Neural cell (in vitro differentiated cells): Measurements from ENCODE around the gene AK2. TPM values are rescaled to one million over a fixed set of nuclear protein-coding genes. Genes with fewer than 3 reads are reported as not detected.
"Not testable (repeated sequence)": the region's sequence is repeated elsewhere in the genome, so short reads cannot be mapped to it uniquely, and the experiment has no call there.

Experiments used
- H2AFZ ChIP-seq: fragments of 200-600, 300-800 bp; sonication (generic), shearing (Covaris generic); 2 replicates; pipeline ENCODE4 v1.6.0; 2014; ENCODE audit warnings: low read depth, mild to moderate bottlenecking, antibody characterized with exemption, low read length, moderate library complexity
- H3F3A ChIP-seq: fragments of 200-600 bp; shearing (Covaris generic); 2 replicates; pipeline ENCODE4 v1.6.1; 2016; ENCODE audit warnings: mild to moderate bottlenecking, moderate library complexity, mixed read lengths, antibody characterized with exemption, low read length; ENCODE audit not compliant: insufficient read depth, poor library complexity, severe bottlenecking
- H3K27ac ChIP-seq: fragments of 200-600, 300-800 bp; sonication (generic), shearing (Covaris generic); 2 replicates; pipeline ENCODE4 v1.5.1; 2014; ENCODE audit warnings: mild to moderate bottlenecking, low read length, moderate library complexity
- H3K27me3 ChIP-seq: fragments of 300-800, 200-600 bp; sonication (generic), shearing (Covaris generic); 2 replicates; pipeline ENCODE4 v1.6.0; 2014; ENCODE audit warnings: mild to moderate bottlenecking, low read depth, low read length, moderate library complexity; ENCODE audit not compliant: insufficient read depth
- H3K36me3 ChIP-seq: fragments of 300-800, 200-600 bp; sonication (generic), shearing (Covaris generic); 2 replicates; pipeline ENCODE4 v1.5.1; 2014; ENCODE audit warnings: mild to moderate bottlenecking, antibody characterized with exemption, low read length, moderate library complexity; ENCODE audit not compliant: insufficient read depth
- H3K4me2 ChIP-seq: fragments of 300-800, 200-600 bp; sonication (generic), shearing (Covaris generic); 2 replicates; pipeline ENCODE4 v1.6.0; 2014; ENCODE audit warnings: mild to moderate bottlenecking, low read length
- H3K4me3 ChIP-seq: fragments of 300-800, 200-600 bp; sonication (generic), shearing (Covaris generic); 2 replicates; pipeline ENCODE4 v1.5.1; 2014; ENCODE audit warnings: mild to moderate bottlenecking, low read length, moderate library complexity
- H3K79me2 ChIP-seq: fragments of 200-600 bp; shearing (Covaris generic); replicated peaks from 2 replicates; pipeline ENCODE4 v1.6.0; 2014; ENCODE audit warnings: mild to moderate bottlenecking, low read length, moderate library complexity; ENCODE audit not compliant: insufficient read depth
- H3K9ac ChIP-seq: fragments of 300-800, 200-600 bp; sonication (generic), shearing (Covaris generic); 2 replicates; pipeline ENCODE4 v1.6.1; 2016; ENCODE audit warnings: mild to moderate bottlenecking, low read length, mixed read lengths
- H3K9me2 ChIP-seq: fragments of 200-600 bp; shearing (Covaris generic); 2 replicates; pipeline ENCODE4 v1.6.1; 2016; ENCODE audit warnings: mild to moderate bottlenecking, low read length, mixed read lengths; ENCODE audit not compliant: insufficient read depth
- H3K9me3 ChIP-seq: fragments of 200-600, 300-800 bp; sonication (generic), shearing (Covaris generic); 2 replicates; pipeline ENCODE4 v1.6.1; 2016; ENCODE audit warnings: mild to moderate bottlenecking, mixed run types, low read length, moderate library complexity, mixed read lengths
- H4K20me1 ChIP-seq: fragments of 200-600 bp; shearing (Covaris generic); 2 replicates; pipeline ENCODE4 v1.6.1; 2016; ENCODE audit warnings: mild to moderate bottlenecking, mixed run types; ENCODE audit not compliant: insufficient read depth
- CTCF ChIP-seq: fragments of 450-650 bp; IDR thresholded peaks from 2 replicates; pipeline ENCODE4 v1.5.1; 2014; ENCODE audit warnings: antibody characterized with exemption, mild to moderate bottlenecking, moderate library complexity; ENCODE audit not compliant: poor library complexity, severe bottlenecking
- EP300 ChIP-seq: fragments of 450-650 bp; conservative IDR thresholded peaks from 2 replicates; pipeline ENCODE4 v1.6.1; 2014; ENCODE audit warnings: antibody characterized with exemption, mild to moderate bottlenecking, moderate library complexity; ENCODE audit not compliant: poor library complexity, severe bottlenecking
- EZH2 ChIP-seq: fragments of 200-600, 300-800 bp; shearing (Covaris generic), sonication (generic); IDR thresholded peaks from 2 replicates; pipeline ENCODE4 v1.6.1; 2014; ENCODE audit warnings: antibody characterized with exemption, low read length, borderline replicate concordance, mild to moderate bottlenecking; ENCODE audit not compliant: insufficient read depth, poor library complexity, severe bottlenecking
- MXI1 ChIP-seq: fragments of 450-650 bp; conservative IDR thresholded peaks from 2 replicates; pipeline ENCODE4 v1.6.1; 2014; ENCODE audit warnings: antibody characterized with exemption, mild to moderate bottlenecking; ENCODE audit not compliant: poor library complexity, severe bottlenecking
- POLR2AphosphoS5 ChIP-seq: IDR thresholded peaks from 2 replicates; pipeline ENCODE4 v1.6.1; 2012
- RAD21 ChIP-seq: fragments of 450-650 bp; conservative IDR thresholded peaks from 2 replicates; pipeline ENCODE4 v1.6.1; 2014; ENCODE audit warnings: antibody characterized with exemption, mild to moderate bottlenecking, moderate library complexity
- REST ChIP-seq: IDR thresholded peaks from 2 replicates; pipeline ENCODE4 v1.6.1; 2012; ENCODE audit warnings: borderline replicate concordance
- SMC3 ChIP-seq: fragments of 450-650 bp; conservative IDR thresholded peaks from 2 replicates; pipeline ENCODE4 v1.6.1; 2014; ENCODE audit warnings: antibody characterized with exemption, mild to moderate bottlenecking, moderate library complexity; ENCODE audit not compliant: poor library complexity
- TAF1 ChIP-seq: IDR thresholded peaks from 2 replicates; pipeline ENCODE4 v1.6.1; 2012; ENCODE audit warnings: low read depth
- polyA plus RNA-seq: library from polyadenylated mRNA; depleted of rRNA; stranded (reverse); fragments of >200 nt; gene quantifications from 2 replicates; pipeline ENCODE4 v1.2.3, GENCODE V29; 2014

AK2 gene
- polyA plus RNA-seq, 1 donor from 2014 or later = 107 TPM

- Histone ChIP-seq H2AFZ (no peak overlapping the region), H3K9ac (no peak overlapping the region), H3F3A (no peaks in the 10 kb centered on the region), H3K79me2 (no peaks in the 10 kb centered on the region), H3K4me2 (no peak overlapping the region), H3K9me3 (no peaks in the 10 kb centered on the region), H3K9me2 (no peaks in the 10 kb centered on the region), H3K27ac (no peak overlapping the region), H3K4me3 (no peak overlapping the region), H4K20me1 (no peaks in the 10 kb centered on the region), H3K36me3 (no peaks in the 10 kb centered on the region), H3K27me3 (no peaks in the 10 kb centered on the region)
- TF ChIP-seq EZH2 (no peak), POLR2AphosphoS5 (no peak), RAD21 (no peak), TAF1 (no peak)
Measured at GRCh38 chr1:33025180-33025569, 11.5 kb downstream of the AK2 start.

- not testable (repeated sequence) for H3K79me2 ChIP-seq, H3K4me2 ChIP-seq, H3K4me3 ChIP-seq, H3K27ac ChIP-seq, H4K20me1 ChIP-seq, H2AFZ ChIP-seq, H3K9me2 ChIP-seq, H3F3A ChIP-seq, H3K27me3 ChIP-seq, H3K9me3 ChIP-seq, H3K36me3 ChIP-seq, H3K9ac ChIP-seq
Measured at GRCh38 chr1:33024430-33025179, 12.1 kb downstream of the AK2 start.

GRCh38 chr1:33022650-33023200, 14.0 kb downstream of the AK2 start:
- H3K4me2 ChIP-seq = no peak overlapping the region
- H3K9me3 ChIP-seq = no peaks in the 10 kb centered on the region
- H3K27me3 ChIP-seq = no peaks in the 10 kb centered on the region
- no peak overlapping the region for H3K4me3 ChIP-seq
- no peaks in the 10 kb centered on the region for H3F3A ChIP-seq
- H2AFZ ChIP-seq = no peak overlapping the region
- no peak overlapping the region for H3K27ac ChIP-seq
- TF ChIP-seq CTCF = no peak
- TF ChIP-seq EP300 = no peak
- TF ChIP-seq POLR2AphosphoS5 = no peak
- no peak for TF ChIP-seq SMC3
- TF ChIP-seq MXI1 = no peak
- no peak for TF ChIP-seq EZH2
- TF ChIP-seq TAF1 = no peak
- no peak for TF ChIP-seq REST
- TF ChIP-seq RAD21 = no peak
- H3K9ac ChIP-seq = no peak overlapping the region
- no peaks in the 10 kb centered on the region for H4K20me1 ChIP-seq
- no peaks in the 10 kb centered on the region for H3K9me2 ChIP-seq
- H3K36me3 ChIP-seq = peaks cover 3% of the 10 kb centered on the region
- no peaks in the 10 kb centered on the region for H3K79me2 ChIP-seq
